GM18907 (cell line): ENCODE results near the gene LTBP2.

ENCODE experiments used
- ATAC-seq: cut with Tn5 transposase; IDR thresholded peaks from one replicate; pipeline ENCODE4 v1.9.1; 2021; ENCODE audit warnings: mild to moderate bottlenecking, moderate library complexity; ENCODE audit not compliant: unreplicated experiment

The LTBP2 gene

GRCh38 chr14:74574706-74575105 lies 37.3 kb downstream of the LTBP2 start:
- ATAC-seq, result no peak

- ATAC-seq, result no peak
Observed at GRCh38 chr14:74574090-74574433, 38.0 kb downstream of the LTBP2 start.

- no peak for ATAC-seq
Observed at GRCh38 chr14:74573421-74574089, 38.5 kb downstream of the LTBP2 start.

- ATAC-seq, result no peak
Observed at GRCh38 chr14:74572726-74573301, 39.2 kb downstream of the LTBP2 start.

- no peak for ATAC-seq
Observed at GRCh38 chr14:74571901-74572725, 39.9 kb downstream of the LTBP2 start.

GRCh38 chr14:74571441-74571841 lies 40.6 kb downstream of the LTBP2 start:
- no peak for ATAC-seq

- no peak for ATAC-seq
Observed at GRCh38 chr14:74570696-74571095, 41.3 kb downstream of the LTBP2 start.

- no peak for ATAC-seq
Observed at GRCh38 chr14:74569806-74570591, 42.0 kb downstream of the LTBP2 start.

- no peak for ATAC-seq
Observed at GRCh38 chr14:74569387-74569786, 42.6 kb downstream of the LTBP2 start.

GRCh38 chr14:74568911-74569310 lies 43.1 kb downstream of the LTBP2 start:
- ATAC-seq, result no peak

GRCh38 chr14:74568380-74568649 lies 43.7 kb downstream of the LTBP2 start:
- no peak for ATAC-seq

- no peak for ATAC-seq
Observed at GRCh38 chr14:74567646-74568379, 44.2 kb downstream of the LTBP2 start.

GRCh38 chr14:74567219-74567618 lies 44.8 kb downstream of the LTBP2 start:
- ATAC-seq, result no peak

- no peak for ATAC-seq
Observed at GRCh38 chr14:74566174-74567141, 45.6 kb downstream of the LTBP2 start.

- no peak for ATAC-seq
Observed at GRCh38 chr14:74563586-74564159, 48.4 kb downstream of the LTBP2 start.

- ATAC-seq, result no peak
Observed at GRCh38 chr14:74563233-74563585, 48.8 kb downstream of the LTBP2 start.

GRCh38 chr14:74562515-74563232 lies 49.4 kb downstream of the LTBP2 start:
- no peak for ATAC-seq

GRCh38 chr14:74558655-74559054 lies 53.4 kb downstream of the LTBP2 start:
- ATAC-seq, result no peak

GRCh38 chr14:74557691-74558090 lies 54.3 kb downstream of the LTBP2 start:
- no peak for ATAC-seq
